Upper lobe of left lung (tissue), 6 donors: ENCODE data around the gene GALNT14. TPM values are rescaled to one million over a fixed set of nuclear protein-coding genes. Genes with fewer than 3 reads are reported as not detected.

Source experiments
- ATAC-seq, 2 donors: fragments of 200-7000 bp; cut with Tn5 transposase; one replicate each; pipeline ENCODE4 v1.9.1; 2022; ENCODE audit warnings: mild to moderate bottlenecking in 2 of 2, moderate library complexity in 2 of 2; ENCODE audit not compliant: low FRiP score in 2 of 2
- DNase-seq, 2 donors: peaks; one replicate each; pipeline ENCODE4 v3.0.0-alpha.2; 2019 to 2020
- H3K27ac ChIP-seq, 4 donors: fragments of 200-600 bp; sonication (generic); one replicate each; pipeline ENCODE4 v1.5.1; 2016 to 2019
- H3K27me3 ChIP-seq, 4 donors: fragments of 200-600 bp; sonication (generic); one replicate each; pipeline ENCODE4 v1.5.1; 2017 to 2019
- H3K36me3 ChIP-seq, 4 donors: fragments of 200-600 bp; sonication (generic); one replicate each; pipeline ENCODE4 v1.5.1; 2016 to 2019
- H3K4me1 ChIP-seq, 4 donors: fragments of 200-600 bp; sonication (generic); one replicate each; pipeline ENCODE4 v1.5.1; 2018 to 2019
- H3K4me3 ChIP-seq, 4 donors: fragments of 200-600 bp; sonication (generic); one replicate each; pipeline ENCODE4 v1.5.1; 2017 to 2019; ENCODE audit warnings: mild to moderate bottlenecking in 2 of 4, moderate library complexity in 1 of 4
- H3K9me3 ChIP-seq, 4 donors: fragments of 200-600 bp; sonication (generic); one replicate each; pipeline ENCODE4 v1.5.1; 2018 to 2019
- EP300 ChIP-seq, 4 donors: sonication (generic); formaldehyde crosslinking; IDR thresholded peaks; one replicate each; pipeline ENCODE4 v1.5.1; 2017; ENCODE audit warnings: antibody characterized with exemption in 4 of 4, control low read depth in 2 of 4
- POLR2A ChIP-seq, 4 donors: fragments of 450-650 bp; IDR thresholded peaks; one replicate each; pipeline ENCODE4 v1.5.1; 2016 to 2017; ENCODE audit warnings: antibody characterized with exemption in 4 of 4, mild to moderate bottlenecking in 2 of 4
- POLR2AphosphoS5 ChIP-seq, 2 donors: sonication (generic); formaldehyde crosslinking; IDR thresholded peaks; one replicate each; pipeline ENCODE4 v1.5.1; 2017; ENCODE audit warnings: antibody characterized with exemption in 2 of 2
- WGBS, 2 donors: methylation state at CpG; one replicate each; pipeline ENCODE4 v1.1.5; 2017 to 2018; 5-methylcytosine and 5-hydroxymethylcytosine counted together
- total RNA-seq, 6 donors: library from RNA; depleted of rRNA in 4 of 6; stranded (reverse); fragments of >200 nt in 4 of 6; gene quantifications; one replicate each; pipeline versions ENCODE4 v1.1.0 to v1.2.1, GENCODE V29; 2016 to 2021
- TF ChIP-seq, protein P1 (sequence below), 6 experiments: fragments of 450-650 bp in 4 of 6; fragments of 200-600 bp in 2 of 6; sonication (generic) in 2 of 6; IDR thresholded peaks; one replicate each; pipeline ENCODE4 v1.5.1; 2016 to 2019; ENCODE audit warnings: antibody characterized with exemption in 6 of 6
- donor health status: DM: no; HTN: no; CAD: no; lungs with moderate emphysema.
- donor health status: DM: no; HTN: yes; CAD: no; lungs with severe emphysema.

GALNT14 gene
- total RNA-seq, 6 donors from 2014 or later: 0.98 to 2.6 (median 1.4) TPM; not detected in 1

DNA sequence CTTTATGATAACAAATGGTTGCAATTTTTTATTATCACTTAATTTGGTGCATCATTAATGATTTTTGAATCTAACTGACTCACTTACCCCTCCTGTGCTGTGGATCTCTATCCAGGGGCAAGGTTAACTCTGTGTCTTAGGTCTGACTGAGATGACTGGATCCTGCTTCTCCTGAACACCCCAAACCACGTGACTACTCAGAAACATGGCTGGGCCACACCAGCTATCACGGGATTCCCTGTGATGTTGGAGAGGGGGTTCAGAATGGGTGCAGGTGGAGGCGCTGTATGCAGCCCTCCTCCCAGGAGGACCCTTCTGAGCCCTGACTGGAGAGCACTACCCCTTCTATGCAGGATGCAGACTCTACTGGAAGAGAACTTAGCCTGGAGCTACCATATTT lies 178.6 kb downstream of the GALNT14 start:
- ATAC-seq (no peak), DNase-seq (no peak)

DNA sequence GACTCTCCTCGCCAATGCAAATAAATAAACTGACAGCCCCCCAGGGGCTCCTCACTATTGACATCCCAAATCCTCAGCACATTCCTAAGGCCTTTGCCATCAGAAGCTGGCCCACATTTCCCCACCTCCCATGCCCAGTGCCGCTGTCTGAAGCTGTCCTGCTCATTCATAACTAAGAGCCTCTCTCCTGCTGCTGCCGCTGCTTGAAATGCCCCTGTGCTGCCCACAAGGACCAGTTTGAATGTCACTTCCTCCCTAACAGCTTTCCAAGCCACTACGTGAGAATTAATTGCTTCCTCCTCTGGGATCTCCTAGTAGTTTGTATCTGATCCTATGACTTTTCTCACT lies 179.3 kb downstream of the GALNT14 start:
- Histone ChIP-seq H3K27me3 (no peaks in the 10 kb centered on the region), H3K27ac (no peak overlapping the region), H3K9me3 (no peaks in the 10 kb centered on the region), H3K36me3 (no peaks in the 10 kb centered on the region), H3K4me1 (no peaks in the 10 kb centered on the region), H3K4me3 (no peak overlapping the region)
- DNase-seq (no peak), ATAC-seq (no peak)
- 57 to 62% methylated on average over 4 of the region's 4 CpGs for WGBS, 2 donors
- no peak for TF ChIP-seq POLR2A (IDR thresholded peaks at IDR 0.05)
- TF ChIP-seq POLR2AphosphoS5 (IDR thresholded peaks at IDR 0.05): no peak

More for the DNA sequence above, 178.6 kb downstream of the GALNT14 start:
- 90 to 91% methylated on average over 3 of the region's 3 CpGs for WGBS, 2 donors
- H3K4me1 ChIP-seq: no peaks in the 10 kb centered on the region
- H3K9me3 ChIP-seq: no peaks in the 10 kb centered on the region
- no peak overlapping the region for H3K27ac ChIP-seq
- no peaks in the 10 kb centered on the region for H3K36me3 ChIP-seq
- H3K27me3 ChIP-seq: no peaks in the 10 kb centered on the region
- H3K4me3 ChIP-seq: no peak overlapping the region
- TF ChIP-seq EP300 (IDR thresholded peaks at IDR 0.05): no peak
- TF ChIP-seq, protein P1, sequence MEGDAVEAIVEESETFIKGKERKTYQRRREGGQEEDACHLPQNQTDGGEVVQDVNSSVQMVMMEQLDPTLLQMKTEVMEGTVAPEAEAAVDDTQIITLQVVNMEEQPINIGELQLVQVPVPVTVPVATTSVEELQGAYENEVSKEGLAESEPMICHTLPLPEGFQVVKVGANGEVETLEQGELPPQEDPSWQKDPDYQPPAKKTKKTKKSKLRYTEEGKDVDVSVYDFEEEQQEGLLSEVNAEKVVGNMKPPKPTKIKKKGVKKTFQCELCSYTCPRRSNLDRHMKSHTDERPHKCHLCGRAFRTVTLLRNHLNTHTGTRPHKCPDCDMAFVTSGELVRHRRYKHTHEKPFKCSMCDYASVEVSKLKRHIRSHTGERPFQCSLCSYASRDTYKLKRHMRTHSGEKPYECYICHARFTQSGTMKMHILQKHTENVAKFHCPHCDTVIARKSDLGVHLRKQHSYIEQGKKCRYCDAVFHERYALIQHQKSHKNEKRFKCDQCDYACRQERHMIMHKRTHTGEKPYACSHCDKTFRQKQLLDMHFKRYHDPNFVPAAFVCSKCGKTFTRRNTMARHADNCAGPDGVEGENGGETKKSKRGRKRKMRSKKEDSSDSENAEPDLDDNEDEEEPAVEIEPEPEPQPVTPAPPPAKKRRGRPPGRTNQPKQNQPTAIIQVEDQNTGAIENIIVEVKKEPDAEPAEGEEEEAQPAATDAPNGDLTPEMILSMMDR (IDR thresholded peaks at IDR 0.05): no peak
- no peak for TF ChIP-seq POLR2AphosphoS5 (IDR thresholded peaks at IDR 0.05)
- no peak for TF ChIP-seq POLR2A (IDR thresholded peaks at IDR 0.05)

DNA sequence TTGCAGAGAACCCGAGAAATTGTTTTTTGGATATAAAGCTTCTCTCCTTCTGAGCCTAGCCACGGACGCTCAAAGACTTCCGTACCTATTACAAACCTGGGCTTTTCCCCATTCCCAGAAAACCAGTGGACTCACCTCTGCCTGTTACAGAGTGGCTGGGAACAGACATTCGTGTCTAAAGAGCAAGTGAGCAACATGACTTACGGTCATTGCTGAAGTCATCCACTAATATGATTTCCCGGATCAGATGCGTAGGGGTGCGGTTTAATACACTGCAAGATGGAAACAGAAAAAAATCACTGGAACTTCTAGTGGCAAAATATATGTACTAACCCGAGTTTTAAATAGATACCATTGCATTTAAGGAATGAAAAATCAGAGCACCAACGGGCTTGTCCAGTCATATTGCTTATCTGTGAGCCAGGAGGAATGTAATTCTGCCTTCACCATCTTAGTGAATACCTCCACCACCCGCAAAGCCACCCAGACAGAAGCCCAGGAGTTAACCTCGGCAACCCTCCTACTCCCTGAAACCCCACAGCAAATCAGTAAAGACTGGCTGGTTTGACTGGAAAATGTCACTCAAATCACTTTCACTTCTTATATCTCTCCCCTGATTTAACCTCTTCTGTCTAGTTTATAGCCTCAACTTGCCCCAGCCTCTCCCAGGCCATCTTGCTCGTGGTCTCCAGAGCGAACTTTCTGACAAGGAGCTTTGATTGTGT lies 179.9 kb downstream of the GALNT14 start:
- Histone ChIP-seq H3K36me3 (no peaks in the 10 kb centered on the region), H3K4me1 (no peaks in the 10 kb centered on the region), H3K27me3 (no peaks in the 10 kb centered on the region), H3K9me3 (no peaks in the 10 kb centered on the region), H3K27ac (no peak overlapping the region), H3K4me3 (no peak overlapping the region)
- no peak for TF ChIP-seq POLR2AphosphoS5 (IDR thresholded peaks at IDR 0.05)
- no peak for TF ChIP-seq EP300 (IDR thresholded peaks at IDR 0.05)
- TF ChIP-seq, protein P1 (IDR thresholded peaks at IDR 0.05): no peak
- TF ChIP-seq POLR2A (IDR thresholded peaks at IDR 0.05): no peak
- DNase-seq: no peak
- WGBS, 2 donors: 90% methylated on average over 15 of the region's 15 CpGs
- ATAC-seq: no peak

DNA sequence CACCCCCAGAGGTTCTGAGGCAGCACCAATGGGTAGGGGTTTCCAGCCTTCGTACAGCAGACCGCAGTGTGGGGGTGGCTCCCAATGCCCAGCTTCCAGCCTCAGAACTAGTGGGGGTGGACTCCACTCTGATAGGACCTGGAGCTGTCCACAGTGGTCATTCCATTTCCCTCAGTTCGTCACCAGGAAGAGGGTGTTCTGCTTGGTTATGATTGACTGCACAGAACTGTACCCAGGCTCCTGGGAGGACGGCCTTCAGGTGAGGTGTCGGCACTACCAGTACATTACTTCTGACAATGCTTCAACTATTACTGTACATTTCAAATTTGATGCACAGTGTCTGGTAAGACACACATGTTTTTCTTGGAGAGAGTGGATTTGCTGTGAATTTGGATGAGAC lies 180.6 kb downstream of the GALNT14 start:
- 92 to 94% methylated on average over 4 to 5 of the region's 5 CpGs for WGBS, 2 donors
- Histone ChIP-seq H3K36me3 (no peaks in the 10 kb centered on the region), H3K9me3 (no peaks in the 10 kb centered on the region), H3K27me3 (no peaks in the 10 kb centered on the region), H3K27ac (no peak overlapping the region), H3K4me1 (no peaks in the 10 kb centered on the region), H3K4me3 (no peak overlapping the region)
- TF ChIP-seq, protein P1 (IDR thresholded peaks at IDR 0.05): no peak
- no peak for TF ChIP-seq POLR2A (IDR thresholded peaks at IDR 0.05)
- no peak for TF ChIP-seq POLR2AphosphoS5 (IDR thresholded peaks at IDR 0.05)
- TF ChIP-seq EP300 (IDR thresholded peaks at IDR 0.05): no peak
- ATAC-seq (no peak), DNase-seq (no peak)

DNA sequence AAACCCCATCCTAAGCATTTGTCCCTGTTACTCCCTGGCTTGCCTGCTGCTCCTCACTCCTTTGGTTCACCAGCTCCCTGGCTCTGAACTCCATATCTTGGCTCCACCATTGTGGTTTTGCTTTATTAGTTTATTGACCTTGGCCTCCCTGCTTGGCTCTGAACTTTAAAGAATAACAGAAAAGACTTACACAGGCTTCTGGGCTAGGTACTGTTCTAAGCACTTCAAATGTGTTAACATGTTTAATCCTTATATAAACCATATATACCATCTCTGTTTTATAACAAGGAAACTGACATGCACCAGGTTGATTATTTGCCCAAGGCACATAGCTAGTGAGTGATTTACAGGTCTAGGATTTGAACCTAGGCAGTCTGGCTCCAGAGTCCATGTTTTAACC lies 181.2 kb downstream of the GALNT14 start:
- H3K27ac ChIP-seq: no peak overlapping the region
- no peak for ATAC-seq
- no peaks in the 10 kb centered on the region for H3K4me1 ChIP-seq

More for the DNA sequence above, 181.2 kb downstream of the GALNT14 start:
- no peak for DNase-seq
- TF ChIP-seq, protein P1 (IDR thresholded peaks at IDR 0.05): no peak
- no peak for TF ChIP-seq POLR2A (IDR thresholded peaks at IDR 0.05)
- no peak for TF ChIP-seq POLR2AphosphoS5 (IDR thresholded peaks at IDR 0.05)
- no peak for TF ChIP-seq EP300 (IDR thresholded peaks at IDR 0.05)
- Histone ChIP-seq H3K27me3 (no peaks in the 10 kb centered on the region), H3K36me3 (no peaks in the 10 kb centered on the region), H3K9me3 (no peaks in the 10 kb centered on the region), H3K4me3 (no peak overlapping the region)
